Stimulated activated CD4-positive, alpha-beta T cell treated with anti-CD3 and anti-CD28 coated beads, Interleukin-2, amount 100 ng/mL, for 24 hours (primary cell): ENCODE data around the gene MARCKS.
A peak's percentile ranks its signal among the peaks of the same experiment; 100 is the strongest.

Source experiments
- DNase-seq, 2 donors: peaks; one replicate each; pipeline ENCODE4 v3.0.0-alpha.2; 2020

Gene MARCKS, protein sequence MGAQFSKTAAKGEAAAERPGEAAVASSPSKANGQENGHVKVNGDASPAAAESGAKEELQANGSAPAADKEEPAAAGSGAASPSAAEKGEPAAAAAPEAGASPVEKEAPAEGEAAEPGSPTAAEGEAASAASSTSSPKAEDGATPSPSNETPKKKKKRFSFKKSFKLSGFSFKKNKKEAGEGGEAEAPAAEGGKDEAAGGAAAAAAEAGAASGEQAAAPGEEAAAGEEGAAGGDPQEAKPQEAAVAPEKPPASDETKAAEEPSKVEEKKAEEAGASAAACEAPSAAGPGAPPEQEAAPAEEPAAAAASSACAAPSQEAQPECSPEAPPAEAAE

GRCh38 chr6:113856625-113857555 is at the start of gene MARCKS:
Gene MARCKS (plus strand): TSS chr6:113857345. CDS start chr6:113857746, 401 bp downstream.
- DNase-seq = peak; percentile 32 to 54

DNA sequence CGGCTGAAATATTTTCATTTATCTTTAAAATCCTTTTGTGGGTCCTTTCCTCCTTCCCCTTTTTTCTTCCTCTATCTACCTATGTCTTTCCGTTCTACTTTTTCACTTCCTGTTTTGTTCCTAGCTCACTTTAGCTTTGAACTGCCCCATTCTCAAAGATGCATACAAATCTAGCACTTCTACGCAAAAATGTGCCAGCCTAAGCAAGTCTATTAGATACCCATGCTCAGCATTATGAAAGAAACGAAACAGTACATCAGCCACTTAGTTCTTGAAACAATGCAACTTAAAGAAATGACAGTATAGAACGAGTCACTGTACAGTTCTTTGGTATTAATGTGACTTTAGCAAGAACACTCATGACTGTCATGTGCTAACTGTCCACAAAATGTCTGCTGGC is 47.3 kb upstream of the MARCKS start:
- DNase-seq = no peak

DNA sequence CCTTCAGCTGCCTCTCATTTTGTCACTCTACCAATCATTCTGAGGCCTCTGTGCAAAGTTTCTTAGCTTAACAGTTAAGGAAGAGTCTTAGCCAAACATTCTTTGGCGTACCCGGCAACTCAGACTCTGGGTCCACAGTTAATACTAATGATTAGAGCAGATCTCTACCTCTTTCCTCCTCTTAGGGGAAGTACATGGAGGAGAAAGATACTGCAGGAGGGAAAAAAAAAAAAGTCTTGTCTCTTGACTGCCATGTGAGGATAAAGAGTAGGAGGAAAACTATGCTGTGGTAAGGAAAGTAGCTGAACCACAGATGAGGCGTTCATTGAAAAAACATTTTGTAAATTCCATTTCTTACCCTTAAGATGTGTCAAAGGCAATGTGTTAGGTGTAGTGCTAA is 44.0 kb upstream of the MARCKS start:
- no peak for DNase-seq

- no peak for DNase-seq
These were observed 38.6 kb upstream of the MARCKS start for GRCh38 chr6:113818578-113818977.

DNA sequence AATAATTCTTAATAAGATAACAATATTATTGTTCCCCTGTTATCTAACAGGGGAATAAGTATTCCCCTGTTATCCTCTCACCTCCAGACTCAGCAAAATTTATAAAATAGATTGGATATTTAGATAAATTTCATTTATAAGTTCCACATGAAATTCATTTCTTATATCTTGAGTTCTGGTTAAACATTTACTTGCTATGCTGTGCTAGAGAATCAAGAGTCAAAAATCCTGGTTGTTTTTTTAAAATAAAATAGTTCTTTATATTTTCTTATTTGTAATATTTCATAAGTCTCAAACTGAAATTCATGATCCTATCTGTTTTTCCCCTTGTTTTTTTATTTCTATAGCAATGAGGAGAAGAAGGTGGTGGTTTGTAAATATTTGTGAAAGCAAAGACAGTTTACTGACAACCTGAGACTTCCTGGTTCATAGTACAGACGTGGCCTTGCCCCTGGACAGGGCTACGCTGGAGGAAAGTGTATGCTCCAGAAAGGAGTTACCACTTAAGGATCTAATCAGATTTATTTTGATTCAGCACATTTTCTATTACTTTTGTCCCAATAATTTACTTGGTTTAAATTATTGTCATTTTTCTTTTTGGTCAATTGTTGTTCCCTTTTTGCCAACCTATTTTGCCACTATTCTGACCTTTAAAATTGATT is 37.8 kb upstream of the MARCKS start:
- no peak for DNase-seq

DNA sequence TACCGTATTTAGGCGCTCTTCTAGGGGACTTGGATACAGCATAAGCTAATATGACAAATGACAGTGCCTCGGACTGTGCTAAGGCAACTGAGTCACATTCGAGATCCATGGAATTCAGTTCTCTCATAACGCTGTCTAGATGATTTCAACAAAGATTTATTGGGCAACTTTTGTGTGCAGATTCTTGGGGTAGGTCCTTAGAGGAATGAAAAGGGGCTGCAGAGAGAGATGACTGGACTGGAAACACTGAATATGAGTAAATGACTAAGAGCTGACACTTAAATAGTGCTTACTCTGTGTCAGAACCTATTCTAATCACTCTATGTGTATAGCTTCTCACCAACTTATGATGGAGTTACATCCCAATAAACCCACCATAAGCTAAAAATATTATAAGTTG is 36.4 kb upstream of the MARCKS start:
- no peak for DNase-seq

DNA sequence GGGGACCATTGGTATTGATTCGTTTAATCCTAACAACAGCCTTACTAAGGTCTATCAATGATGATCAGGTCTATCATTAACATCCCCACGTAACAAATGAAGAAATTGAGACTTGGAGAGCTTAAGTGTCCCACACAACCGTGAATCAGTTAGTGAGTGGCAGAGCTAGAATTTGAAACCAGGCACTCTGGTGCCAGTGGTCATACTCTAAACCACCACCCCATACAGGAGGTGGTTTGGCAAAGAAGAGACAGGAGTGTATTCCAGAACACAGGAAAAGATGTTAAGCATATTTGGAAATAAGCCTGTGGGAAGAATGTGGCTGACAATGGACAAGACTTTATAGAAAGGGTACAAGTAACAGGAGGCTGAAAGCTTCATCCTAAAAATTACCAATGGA is 35.7 kb upstream of the MARCKS start:
- DNase-seq = no peak

DNA sequence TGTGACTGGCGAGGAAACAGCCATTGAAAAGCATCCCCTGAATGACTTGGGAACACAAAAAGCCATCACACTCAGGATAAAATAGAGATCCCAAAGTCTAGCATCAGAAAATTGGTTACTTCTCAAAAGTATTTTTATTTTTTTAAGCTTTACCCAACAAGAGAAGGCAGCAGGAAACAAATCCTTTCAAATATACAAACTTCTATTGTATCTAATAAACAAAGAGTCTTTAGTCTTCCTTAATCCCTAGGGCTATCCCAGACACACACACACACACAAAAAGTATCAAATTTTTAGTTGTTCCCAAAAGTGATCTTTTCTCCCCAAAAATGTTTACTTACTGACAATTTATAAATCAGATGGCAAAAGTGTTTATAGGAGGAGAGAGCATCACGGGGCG is 33.2 kb upstream of the MARCKS start:
- no peak for DNase-seq

- no peak for DNase-seq
These were observed 32.7 kb upstream of the MARCKS start for GRCh38 chr6:113824411-113824810.

GRCh38 chr6:113824866-113825265 is 32.3 kb upstream of the MARCKS start:
- no peak for DNase-seq

GRCh38 chr6:113825781-113826180 is 31.4 kb upstream of the MARCKS start:
- no peak for DNase-seq

DNA sequence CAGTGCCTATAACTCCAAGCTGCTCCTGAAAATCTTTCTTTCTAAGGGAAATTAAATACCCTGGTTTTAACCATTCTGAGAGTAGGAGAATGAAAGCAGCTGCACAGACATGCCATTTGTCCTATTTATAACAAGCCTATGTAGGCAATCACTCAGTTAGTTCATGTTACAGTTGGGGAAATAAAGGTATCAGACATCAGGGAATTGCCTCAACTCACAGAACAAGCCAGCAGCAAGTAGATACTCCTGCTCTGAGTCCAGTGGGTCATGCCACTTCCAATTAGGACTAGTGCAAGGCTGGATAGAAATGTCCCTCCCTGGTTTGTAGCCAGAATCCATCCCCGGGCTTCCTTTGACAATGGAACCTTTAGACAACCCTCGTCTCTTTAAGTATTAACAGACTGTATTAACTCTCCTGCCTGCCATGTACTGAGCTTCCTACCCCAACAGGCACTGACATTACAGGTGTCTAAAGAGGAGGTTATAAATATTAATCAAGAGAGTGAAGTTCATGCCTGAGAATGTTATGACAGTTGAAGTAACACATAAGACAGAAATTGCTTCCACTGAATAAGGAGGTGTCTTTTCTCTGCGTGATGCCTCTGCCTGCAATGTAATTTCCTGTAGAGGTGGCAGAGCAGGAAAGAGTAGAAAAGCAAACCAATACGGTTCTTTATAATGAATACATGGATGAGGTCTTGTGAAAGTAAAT is 28.0 kb upstream of the MARCKS start:
- no peak for DNase-seq

DNA sequence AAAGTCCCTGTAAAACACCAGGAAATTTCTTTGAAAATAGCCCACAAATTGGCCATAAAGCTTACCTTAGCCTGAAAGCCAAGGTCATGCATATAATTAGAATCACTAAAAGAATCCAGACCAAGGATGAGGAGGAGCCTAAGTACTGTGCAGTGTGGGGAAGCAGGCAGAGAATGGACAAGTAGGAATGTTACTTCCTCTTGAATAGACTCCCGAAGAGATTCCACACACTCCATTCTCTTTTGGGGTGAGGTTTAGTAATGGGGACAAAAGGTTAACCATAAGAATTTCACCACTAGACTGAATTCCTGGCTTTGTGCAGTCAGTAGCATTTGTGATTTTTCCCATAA is 27.5 kb upstream of the MARCKS start:
- DNase-seq = no peak

- no peak for DNase-seq
These were observed 27.0 kb upstream of the MARCKS start for GRCh38 chr6:113830140-113830539.

- no peak for DNase-seq
These were observed 23.6 kb upstream of the MARCKS start for GRCh38 chr6:113833537-113833936.

- DNase-seq = no peak
These were observed 20.0 kb upstream of the MARCKS start for GRCh38 chr6:113837170-113837569.

- DNase-seq = no peak
These were observed 15.0 kb upstream of the MARCKS start for GRCh38 chr6:113842165-113842564.

GRCh38 chr6:113843500-113844073 is 13.6 kb upstream of the MARCKS start:
- DNase-seq = no peak

DNA sequence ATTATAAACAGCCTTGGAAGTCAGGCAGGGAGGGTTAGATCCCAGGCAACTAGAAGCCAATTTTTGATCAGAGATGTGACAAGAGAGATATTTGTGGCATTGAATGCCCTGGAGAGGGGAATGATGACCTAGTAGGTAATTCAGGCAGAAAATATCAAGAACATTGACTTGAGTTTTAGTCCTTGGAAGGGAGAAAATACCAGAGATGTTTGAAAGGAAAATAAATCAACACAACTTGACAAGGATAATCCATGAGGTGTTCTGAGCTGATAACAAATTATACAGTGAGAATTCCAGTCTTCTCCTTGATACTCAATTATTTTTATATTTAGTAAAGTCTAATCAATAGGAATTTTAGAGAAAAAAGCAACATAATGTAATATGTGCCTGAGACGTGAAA is 10.6 kb upstream of the MARCKS start:
- no peak for DNase-seq

- no peak for DNase-seq
These were observed 9.7 kb upstream of the MARCKS start for GRCh38 chr6:113847447-113847846.

DNA sequence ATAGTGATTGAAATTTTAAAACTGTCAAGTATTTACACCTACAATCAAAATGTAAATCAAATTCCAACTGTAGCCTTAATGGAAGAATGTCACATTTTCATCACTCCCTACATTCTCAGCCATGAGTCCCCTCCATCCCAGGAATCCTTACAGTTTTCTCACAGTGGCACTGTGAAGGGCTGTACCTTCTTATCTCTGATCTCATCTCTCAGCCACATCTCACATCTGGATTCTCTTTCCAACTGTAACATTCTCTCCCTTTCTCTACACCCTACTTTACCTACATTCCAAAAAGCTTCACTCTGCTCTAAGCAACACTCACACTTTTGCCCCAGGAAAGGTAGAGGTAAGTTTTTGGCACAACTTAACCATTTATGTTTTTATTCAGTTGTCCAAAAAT is 8.9 kb upstream of the MARCKS start:
- no peak for DNase-seq

DNA sequence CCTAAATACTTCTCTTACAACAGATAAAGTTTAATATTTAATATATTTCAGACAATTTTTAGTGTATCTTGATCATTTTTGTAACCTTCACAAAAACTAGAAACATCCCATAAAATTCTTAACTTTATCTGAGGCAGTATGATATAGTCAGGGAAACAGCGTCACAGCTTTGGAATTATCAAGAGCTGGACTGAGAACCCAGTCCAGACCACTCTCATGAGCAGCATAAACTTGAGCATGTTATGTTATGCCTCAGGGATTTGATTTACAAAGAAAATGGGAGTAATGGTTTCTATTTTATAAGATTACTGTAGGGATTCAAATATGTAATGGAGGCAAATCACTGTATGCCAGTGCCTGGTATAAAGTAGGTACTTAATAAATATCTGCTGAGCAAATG is 8.3 kb upstream of the MARCKS start:
- no peak for DNase-seq

DNA sequence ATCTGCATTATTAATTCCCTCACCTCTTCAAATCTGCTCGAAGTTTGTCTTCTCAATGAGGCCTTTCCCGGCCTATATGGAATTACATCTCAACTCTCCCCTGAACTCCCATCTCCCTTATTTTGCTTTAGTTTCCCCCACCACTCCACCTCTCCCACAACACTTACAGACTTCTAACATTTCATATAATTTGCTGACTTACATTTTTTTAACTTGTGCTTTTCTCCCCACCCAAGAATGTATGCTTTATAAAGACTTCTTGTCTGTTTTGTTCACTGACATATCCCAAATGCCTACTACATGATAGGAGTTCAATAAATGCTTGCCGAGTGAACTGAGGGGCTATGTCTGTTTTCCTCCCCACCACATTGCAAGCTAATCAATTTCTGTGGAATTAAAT is 3.9 kb upstream of the MARCKS start:
- no peak for DNase-seq
